Measurements from ENCODE around the gene WHRN. TPM values are rescaled to one million over a fixed set of nuclear protein-coding genes. Genes with fewer than 3 reads are reported as not detected.

The WHRN gene
- total and polyA plus RNA-seq, 2 of the 8 experiments (the other 6 are each of a cell fraction or from before 2014, with no cell fraction given), result 4.4 to 7.7 TPM

GRCh38 chr9:114483499-114483898 is 21.8 kb downstream of the WHRN start:
- H3K18ac ChIP-seq (ENCODE audit: extremely low read depth, low read length), result no peak overlapping the region
- no peak overlapping the region for H4K8ac ChIP-seq (ENCODE audit: extremely low read depth, insufficient read depth, low read length)
- CTCF ChIA-PET (ENCODE audit: partially characterized antibody), result interaction anchor here (0.5 to 7.1 kb wide), 11 partner anchors 9 to 179 kb away, joined by 3 to 89 read pairs (median 4); no protein-coding TSS in a partner anchor
- no peak overlapping the region for H2AK5ac ChIP-seq (ENCODE audit: low read depth, low read length)
- H3K56ac ChIP-seq (replicated peaks; ENCODE audit: insufficient read length, low read depth, low read length), result no peak overlapping the region
- no peak overlapping the region for H4K91ac ChIP-seq (replicated peaks; ENCODE audit: insufficient read length, low read length)
- H2BK20ac ChIP-seq (ENCODE audit: low read length), result no peak overlapping the region
- WGBS, 2 experiments (ENCODE audit: extremely low coverage in 1 of 2, insufficient coverage in 1 of 2, insufficient read length in 1 of 2, insufficient replicate concordance in 2 of 2, low coverage in 1 of 2, low lambda C conversion rate in 2 of 2, missing lambda C conversion rate in 1 of 2), result 94% methylated on average over 3 of the region's 3 CpGs; no CpG with 5 or more reads in 1 of the 2 experiments
- DNase-seq (ENCODE audit: low read depth in 1 of 2, low spot score in 2 of 2) (no peak), FAIRE-seq (no peak)
- no peak overlapping the region for H3K23ac ChIP-seq (ENCODE audit: insufficient read length)
- no peak overlapping the region for H4K5ac ChIP-seq (ENCODE audit: insufficient read length, low read depth, low read length)
- TF ChIP-seq RXRA (IDR thresholded peaks at IDR 0.05; ENCODE audit: insufficient read depth, low read depth, low read length), result no peak
- no peak for TF ChIP-seq ASH2L (IDR thresholded peaks at IDR 0.05; ENCODE audit: low read length)
- TF ChIP-seq CTBP2 (IDR thresholded peaks at IDR 0.05; ENCODE audit: borderline replicate concordance, insufficient read depth, insufficient read length, low read length), result no peak
- no peak for TF ChIP-seq POU5F1 (IDR thresholded peaks at IDR 0.05; ENCODE audit: low read depth, low read length)
- TF ChIP-seq SIRT6 (IDR thresholded peaks at IDR 0.05; ENCODE audit: low read length), result no peak
- no peak for TF ChIP-seq EZH2 (IDR thresholded peaks at IDR 0.05; ENCODE audit: low read depth, low read length, severe bottlenecking)
- no peak for TF ChIP-seq GABPA (IDR thresholded peaks at IDR 0.05; ENCODE audit: borderline replicate concordance, insufficient read depth, low read length)
- no peak for TF ChIP-seq SP1 (IDR thresholded peaks at IDR 0.05; ENCODE audit: low read depth, low read length)
- no peak for TF ChIP-seq KDM4A (IDR thresholded peaks at IDR 0.05; ENCODE audit: low read depth, low read length, severe bottlenecking)
- no peak for TF ChIP-seq BRCA1 (IDR thresholded peaks at IDR 0.05; ENCODE audit: low read depth, low read length)
- no peak overlapping the region for H3K4me3 ChIP-seq (ENCODE audit: extremely low read depth in 1 of 4, insufficient read depth in 2 of 4, low read depth in 3 of 4, low read length in 4 of 4)
- H2BK12ac ChIP-seq (ENCODE audit: low read depth, low read length), result no peak overlapping the region
- POLR2A ChIA-PET (ENCODE audit: partially characterized antibody), result interaction anchor here (0.8 to 3.0 kb wide), 3 partner anchors 10 to 22 kb away, joined by 3 to 10 read pairs (median 3); partner anchors contain the start of gene WHRN
- H3K4me2 ChIP-seq (ENCODE audit: insufficient read depth in 1 of 2, low read depth in 2 of 2, low read length in 2 of 2), result no peak overlapping the region
- H2AFZ ChIP-seq (ENCODE audit: low read length), result no peak overlapping the region
- H3K79me2 ChIP-seq (ENCODE audit: control insufficient read depth in 1 of 2, insufficient read depth in 2 of 2, low read length in 2 of 2), result no peaks in the 10 kb centered on the region
- H3K14ac ChIP-seq (ENCODE audit: insufficient read length), result no peak overlapping the region
- no peaks in the 10 kb centered on the region for H3K27me3 ChIP-seq (replicated peaks in 1 of 4; ENCODE audit: control insufficient read depth in 3 of 4, extremely low read depth in 1 of 4, insufficient read depth in 3 of 4, low read length in 3 of 4)
- H2BK5ac ChIP-seq (ENCODE audit: low read depth, low read length), result no peak overlapping the region
- no peak overlapping the region for H2BK15ac ChIP-seq (ENCODE audit: low read length)
- H3K23me2 ChIP-seq (ENCODE audit: low read depth, low read length), result no peaks in the 10 kb centered on the region; the same call in 1 of the 2 replicates
- H3K9me3 ChIP-seq (ENCODE audit: insufficient read depth in 2 of 2, low read depth in 1 of 2, low read length in 1 of 2), result no peaks in the 10 kb centered on the region
- no peak overlapping the region for H2BK120ac ChIP-seq (replicated peaks; ENCODE audit: low read depth, low read length)
- no peaks in the 10 kb centered on the region for H4K20me1 ChIP-seq (replicated peaks in 1 of 2; ENCODE audit: control insufficient read depth in 1 of 2, insufficient read depth in 2 of 2, low read length in 2 of 2)
- no peaks in the 10 kb centered on the region; a peak in 1 of 8 replicates for H3K36me3 ChIP-seq (ENCODE audit: control insufficient read depth in 2 of 4, insufficient read depth in 4 of 4, low read length in 3 of 4)
- no peak overlapping the region for H3K4ac ChIP-seq (replicated peaks; ENCODE audit: insufficient read length, low read depth, low read length)
- H3K4me1 ChIP-seq (replicated peaks in 1 of 4; ENCODE audit: control insufficient read depth in 3 of 4, insufficient read depth in 4 of 4, low read length in 3 of 4), result no peaks in the 10 kb centered on the region; a peak in 2 of 7 replicates
- peaks cover 4% of the 10 kb centered on the region; the same call in 1 of the 2 replicates for H3K79me1 ChIP-seq (ENCODE audit: low read depth, low read length)
- no peak overlapping the region for H3K27ac ChIP-seq (ENCODE audit: low read depth, low read length)
- H3K9ac ChIP-seq (replicated peaks in 1 of 4; ENCODE audit: extremely low read depth in 1 of 4, low read depth in 3 of 4, low read length in 3 of 4), result no peak overlapping the region

Data from H1 (cell line).